K562 (cell line): Measurements from ENCODE around the gene GABRR3. TPM values are rescaled to one million over a fixed set of nuclear protein-coding genes. Genes with fewer than 3 reads are reported as not detected.

Source experiments
- ATAC-seq: fragments of 200-7000 bp; cut with Tn5 transposase; 3 replicates; pipeline ENCODE4 v1.9.1; 2020; ENCODE audit warnings: moderate library complexity
- BruUV-seq: library from RNA; stranded (reverse); fragments of 400-500 nt; replicated peaks from 2 replicates; lab custom pipeline; 2021; lab: Mats Ljungman, UMichigan
- CTCF ChIA-PET: fragments of 300-600 bp; formaldehyde crosslinking; extraction: SDS; loops from one replicate; lab custom pipeline; 2021; ENCODE audit warnings: low intra/inter-chr PET ratio; lab: Yijun Ruan, JAX
- POLR2A ChIA-PET: fragments of 300-600, 350-650 bp; sonication (Branson Sonifier 250); formaldehyde crosslinking; extraction: SDS; loops from one replicate; lab custom pipeline; 2021; ENCODE audit warnings: antibody characterized with exemption, inconsistent platforms; lab: Yijun Ruan, JAX
- DNase-seq, 4 experiments: peaks; one replicate each; pipeline versions ENCODE4 v3.0.0 to v3.0.0-alpha.2; 2011 to 2018; ENCODE audit warnings: low spot score in 3 of 4, mixed read lengths in 3 of 4; ENCODE audit errors: extremely low read depth in 1 of 4
- FAIRE-seq: peaks from 2 replicates; lab custom pipeline; 2011; peaks lifted over from hg19 to GRCh38; lab: Jason Lieb, UNC
- H2AFZ ChIP-seq: 2 replicates; pipeline ENCODE4 v1.6.0; 2011; ENCODE audit warnings: low read depth, low read length, control low read depth, inconsistent platforms
- H3K27ac ChIP-seq: fragments of 200-600 bp; 3 replicates; pipeline ENCODE4 v1.8.0; 2011; ENCODE audit warnings: low read depth, mild to moderate bottlenecking, control low read depth, inconsistent platforms, low read length, moderate library complexity, mixed read lengths; ENCODE audit errors: extremely low read depth
- H3K27me3 ChIP-seq, 2 experiments: fragments of 300-600 bp in 1 of 2; 2 replicates in 1 of 2; 3 replicates in 1 of 2; pipeline versions ENCODE4 v1.6.0 to v1.8.0; 2011; ENCODE audit warnings: inconsistent platforms in 2 of 2, low read length in 2 of 2, mild to moderate bottlenecking in 1 of 2, mixed read lengths in 1 of 2, moderate library complexity in 1 of 2; ENCODE audit not compliant: control insufficient read depth in 2 of 2, insufficient read depth in 2 of 2
- H3K36me3 ChIP-seq: fragments of 300-600 bp; 3 replicates; pipeline ENCODE4 v1.8.0; 2011; ENCODE audit warnings: mild to moderate bottlenecking, low read length, inconsistent platforms; ENCODE audit not compliant: control insufficient read depth, insufficient read depth
- H3K4me1 ChIP-seq, 2 experiments: fragments of 200-600 bp in 1 of 2; replicated peaks in 1 of 2; 2 replicates in 1 of 2; 3 replicates in 1 of 2; pipeline versions ENCODE4 v1.5.1 to v1.8.0; 2011; ENCODE audit warnings: inconsistent platforms in 2 of 2, low read length in 2 of 2, mild to moderate bottlenecking in 1 of 2, mixed read lengths in 1 of 2, moderate library complexity in 1 of 2; ENCODE audit not compliant: control insufficient read depth in 2 of 2, insufficient read depth in 2 of 2
- H3K4me2 ChIP-seq: 2 replicates; pipeline ENCODE4 v1.6.1; 2011; ENCODE audit warnings: low read length, control low read depth, inconsistent platforms, mixed read lengths; ENCODE audit not compliant: insufficient read depth
- H3K4me3 ChIP-seq: fragments of 200-600 bp; sonication (generic), shearing (Covaris generic); 2 replicates; pipeline ENCODE4 v1.5.1; 2016; ENCODE audit warnings: control low read depth, inconsistent platforms
- H3K79me2 ChIP-seq: fragments of 200-600 bp; 3 replicates; pipeline ENCODE4 v1.8.0; 2011; ENCODE audit warnings: low read length, inconsistent platforms; ENCODE audit not compliant: control insufficient read depth, insufficient read depth
- H3K9ac ChIP-seq, 2 experiments: 2 replicates each; pipeline versions ENCODE4 v1.6.0 to v1.6.1; 2011; ENCODE audit warnings: low read depth in 2 of 2, low read length in 2 of 2, control low read depth in 1 of 2, inconsistent platforms in 1 of 2, mild to moderate bottlenecking in 1 of 2, mixed read lengths in 1 of 2; ENCODE audit not compliant: insufficient read depth in 1 of 2
- H3K9me1 ChIP-seq: one replicate; pipeline ENCODE4 v1.6.0; 2011; ENCODE audit warnings: inconsistent platforms, mild to moderate bottlenecking, low read length, moderate library complexity; ENCODE audit not compliant: control insufficient read depth, insufficient read depth
- H3K9me3 ChIP-seq: replicated peaks from 2 replicates; pipeline ENCODE4 v1.5.1; 2011; ENCODE audit warnings: low read depth, low read length, inconsistent platforms; ENCODE audit not compliant: control insufficient read depth, insufficient read depth
- H4K20me1 ChIP-seq: replicated peaks from 2 replicates; pipeline ENCODE4 v1.6.1; 2011; ENCODE audit warnings: low read length, inconsistent platforms, mixed read lengths; ENCODE audit not compliant: control insufficient read depth, insufficient read depth
- CHD2 ChIP-seq: IDR thresholded peaks from 2 replicates; pipeline ENCODE4 v1.6.1; 2011; ENCODE audit warnings: low read depth, low read length
- HDAC1 ChIP-seq, 2 experiments: fragments of 450-650 bp; IDR thresholded peaks; 2 replicates each; pipeline ENCODE4 v1.6.1; 2016 to 2017; ENCODE audit warnings: inconsistent platforms in 1 of 2, mild to moderate bottlenecking in 1 of 2, moderate library complexity in 1 of 2
- MTA1 ChIP-seq: fragments of 450-650 bp; IDR thresholded peaks from 2 replicates; pipeline ENCODE4 v1.6.1; 2017; ENCODE audit warnings: borderline replicate concordance
- PTRF ChIP-seq: fragments of 450-650 bp; IDR thresholded peaks from 2 replicates; pipeline ENCODE4 v1.6.1; 2016; ENCODE audit warnings: mild to moderate bottlenecking, missing genetic modification characterization, missing compliant biosample characterization
- RBM39 ChIP-seq: fragments of 200-400 bp; formaldehyde crosslinking; optimal IDR thresholded peaks from 2 replicates; pipeline ENCODE3; 2018; ENCODE audit warnings: low read depth, low read length
- RFX7 ChIP-seq: fragments of 250-450 bp; sonication (Bioruptor Pico); IDR thresholded peaks from 2 replicates; pipeline ENCODE4 v1.5.1; 2021; ENCODE audit warnings: mild to moderate bottlenecking
- RNF2 ChIP-seq: sonication (generic); IDR thresholded peaks from 2 replicates; pipeline ENCODE4 v1.6.1; 2016
- SAFB2 ChIP-seq: fragments of 200-400 bp; formaldehyde crosslinking; IDR thresholded peaks from 2 replicates; pipeline ENCODE4 v1.6.1; 2018; ENCODE audit warnings: borderline replicate concordance, low read length, low read depth, moderate library complexity; ENCODE audit not compliant: severe bottlenecking
- SRSF1 ChIP-seq: fragments of 200-400 bp; formaldehyde crosslinking; IDR thresholded peaks from 2 replicates; pipeline ENCODE4 v1.6.1; 2017; ENCODE audit warnings: mild to moderate bottlenecking, low read depth, low read length, moderate library complexity
- TOE1 ChIP-seq, 2 experiments: fragments of 450-650 bp in 1 of 2; sonication (generic) in 1 of 2; formaldehyde crosslinking in 1 of 2; IDR thresholded peaks; 2 replicates each; pipeline versions ENCODE4 v1.7.1 to v1.8.0; 2016 to 2022; ENCODE audit warnings: borderline replicate concordance in 2 of 2, mild to moderate bottlenecking in 2 of 2, antibody characterized with exemption in 1 of 2, inconsistent platforms in 1 of 2, low read depth in 1 of 2, missing genetic modification reagents in 1 of 2, moderate library complexity in 1 of 2
- U2AF2 ChIP-seq: fragments of 200-400 bp; formaldehyde crosslinking; optimal IDR thresholded peaks from 2 replicates; pipeline ENCODE3; 2017; ENCODE audit warnings: low read depth, mild to moderate bottlenecking, low read length
- ZNF696 ChIP-seq: fragments of 250-450 bp; sonication (Bioruptor Pico); conservative IDR thresholded peaks from 2 replicates; pipeline ENCODE4 v1.4.0; 2020; ENCODE audit warnings: mild to moderate bottlenecking, moderate library complexity
- WGBS: fragments of 100-300 bp; shearing (Covaris generic); methylation state at CpG from one replicate; pipeline ENCODE4 v1.1.6; 2016; ENCODE audit warnings: low coverage, mixed read lengths; ENCODE audit not compliant: insufficient coverage; ENCODE audit errors: missing lambda C conversion rate; 5-methylcytosine and 5-hydroxymethylcytosine counted together
- in situ Hi-C: fragments of 300-500 bp; cut with MboI; formaldehyde crosslinking; loops from 4 replicates; pipeline ENCODE4 v1.15.0; 2018; ENCODE audit warnings: inconsistent platforms, mixed read lengths
- intact Hi-C: fragments of 100-400 bp; cut with micrococcal nuclease; formaldehyde crosslinking; loops from 2 replicates; pipeline ENCODE4 v1.14.2; 2022
- polyA plus RNA-seq, 8 experiments: library from polyadenylated mRNA; depleted of rRNA in 4 of 8; stranded (reverse) in 5 of 8; unstranded in 3 of 8; fragments of >200 nt; fragmentation: Nextera tagmentation in 2 of 8; fragmentation: Illumina TruSeq in 1 of 8; extraction: Ambion mirVana in 2 of 8; extraction: Trizol in 1 of 8; gene quantifications; 2 replicates each; pipeline versions ENCODE4 v1.2.1 to v1.2.3, GENCODE V29; 2011 to 2014; ENCODE audit warnings: inconsistent platforms in 1 of 8, missing spikeins in 1 of 8
- total RNA-seq, 7 experiments: library from RNA; depleted of rRNA in 6 of 7; stranded (reverse); fragments of >200 nt in 6 of 7; fragmentation: Illumina TruSeq in 2 of 7; extraction: Trizol in 2 of 7; gene quantifications; 2 replicates each; pipeline versions ENCODE4 v1.2.1 to v1.2.3, GENCODE V29; 2011 to 2021; ENCODE audit warnings: low replicate concordance in 1 of 7
- TF ChIP-seq, protein P1 (sequence below): fragments of 250-450 bp; sonication (Bioruptor Pico); IDR thresholded peaks from 2 replicates; pipeline ENCODE4 v1.8.0; 2021; ENCODE audit warnings: moderate library complexity, mild to moderate bottlenecking, inconsistent platforms
- TF ChIP-seq, protein P2 (sequence below): sonication (generic); formaldehyde crosslinking; IDR thresholded peaks from 2 replicates; pipeline ENCODE4 v1.8.0; 2022; ENCODE audit warnings: mild to moderate bottlenecking, missing genetic modification reagents
- TF ChIP-seq, protein P3 (sequence below): fragments of 450-650 bp; formaldehyde crosslinking; IDR thresholded peaks from 2 replicates; pipeline ENCODE4 v1.4.0; 2020; ENCODE audit warnings: mild to moderate bottlenecking, moderate library complexity

Gene GABRR3
- total and polyA plus RNA-seq, 9 of the 15 experiments (the other 6 are each of a cell fraction or from before 2014, with no cell fraction given): not detected

DNA sequence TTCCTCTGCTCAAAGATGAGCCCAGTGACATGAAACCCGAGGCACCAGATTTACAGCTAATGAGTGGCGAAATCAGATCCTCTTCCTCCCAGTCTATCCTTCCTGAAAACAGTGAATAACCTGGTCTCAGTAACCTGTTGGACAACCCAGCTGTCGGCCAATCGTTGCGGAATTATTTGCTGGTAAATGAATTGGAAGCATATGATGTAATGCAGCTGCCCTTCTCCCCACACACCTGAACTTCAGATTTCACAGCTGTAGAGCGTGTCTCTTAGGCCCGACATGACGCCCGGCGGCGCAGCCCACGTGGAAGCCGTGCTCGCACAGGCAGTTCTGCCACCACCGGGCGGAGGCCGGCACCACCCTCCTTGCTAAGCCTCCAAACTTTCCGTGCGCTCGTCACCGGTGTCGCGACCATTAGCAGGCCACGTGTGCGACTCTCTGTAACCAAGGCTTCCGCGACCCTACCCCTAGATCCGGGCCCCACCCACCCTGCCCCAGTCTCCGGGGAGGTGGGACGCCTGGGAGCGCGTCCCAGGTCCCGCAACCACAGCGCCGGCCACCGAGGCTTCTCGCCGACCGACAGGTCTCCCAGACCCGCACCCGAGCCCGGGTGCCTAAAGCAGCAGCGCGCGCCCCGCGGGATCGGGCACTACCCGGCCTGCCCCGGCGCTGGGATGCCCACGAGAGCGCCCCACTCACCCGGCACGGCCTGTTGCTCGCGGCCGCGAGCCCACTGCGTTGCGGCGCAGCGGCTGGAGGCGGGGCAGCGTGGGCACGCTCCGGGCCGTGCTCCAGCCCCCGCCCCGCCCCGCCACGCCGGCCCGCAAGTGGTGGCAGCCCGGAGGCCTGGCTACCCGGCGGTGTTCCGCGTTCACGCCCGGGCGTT lies 63.2 kb downstream of the GABRR3 start, which contains the start of gene RIOX2:
Gene RIOX2, minus strand, starts transcription at position 753 of the 889 bp plus-strand sequence. CDS start 4,838 bp downstream, outside the sequence.
- peaks cover 0 to 11% of the 10 kb centered on the region in 2 experiments; a peak in 4 of 5 replicates for H3K4me1 ChIP-seq
- H3K4me2 ChIP-seq: peak within 1 kb of the TSS; percentile 93
- no peaks in the 10 kb centered on the region for H3K27me3 ChIP-seq
- peak within 1 kb of the TSS; percentile 25 for H3K27ac ChIP-seq
- H3K9ac ChIP-seq: peak within 1 kb of the TSS; percentile 68 to 95
- CTCF ChIA-PET: interaction anchor here (0.9 kb wide), 1 partner anchor 51 kb away, joined by 4 read pairs; no protein-coding TSS in a partner anchor
- DNase-seq (peak; percentile 66 to 76 (median 70)), FAIRE-seq (no peak), ATAC-seq (peak; percentile 91)
- peaks cover under 1% of the 10 kb centered on the region; the same call in 1 of the 3 replicates for H3K36me3 ChIP-seq
- intact Hi-C loops: loop anchor here (5.0 kb wide), 1 partner anchor 60 kb away; no protein-coding TSS in a partner anchor
- peak within 1 kb of the TSS; percentile 84 for H2AFZ ChIP-seq
- no peaks in the 10 kb centered on the region for H3K9me3 ChIP-seq
- in situ Hi-C loops: no loop called here
- WGBS: 0% methylated on average over 18 of the region's 82 CpGs
- peak within 1 kb of the TSS; percentile 62 for H3K4me3 ChIP-seq
- BruUV-seq: no TSS peak
- peaks cover 42% of the 10 kb centered on the region for H3K79me2 ChIP-seq
- no peaks in the 10 kb centered on the region for H4K20me1 ChIP-seq
- no peaks in the 10 kb centered on the region for H3K9me1 ChIP-seq
- POLR2A ChIA-PET: no interaction called here
- TF ChIP-seq, protein P1, sequence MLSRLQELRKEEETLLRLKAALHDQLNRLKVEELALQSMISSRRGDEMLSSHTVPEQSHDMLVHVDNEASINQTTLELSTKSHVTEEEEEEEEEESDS (CRISPR knock-in tag): no peak
- TF ChIP-seq MTA1: no peak
- TF ChIP-seq SRSF1: no peak
- TF ChIP-seq TOE1 (IDR thresholded peaks at IDR 0.05; ENCODE audit: borderline replicate concordance): no peak
- no peak for TF ChIP-seq TOE1 (CRISPR knock-in tag; IDR thresholded peaks at IDR 0.05; ENCODE audit: borderline replicate concordance, low read depth)
- TF ChIP-seq RNF2: no peak
- no peak for TF ChIP-seq ZNF696
- no peak for TF ChIP-seq RBM39
- TF ChIP-seq SAFB2: no peak
- no peak for TF ChIP-seq RFX7
- TF ChIP-seq PTRF: no peak
- TF ChIP-seq, protein P2, sequence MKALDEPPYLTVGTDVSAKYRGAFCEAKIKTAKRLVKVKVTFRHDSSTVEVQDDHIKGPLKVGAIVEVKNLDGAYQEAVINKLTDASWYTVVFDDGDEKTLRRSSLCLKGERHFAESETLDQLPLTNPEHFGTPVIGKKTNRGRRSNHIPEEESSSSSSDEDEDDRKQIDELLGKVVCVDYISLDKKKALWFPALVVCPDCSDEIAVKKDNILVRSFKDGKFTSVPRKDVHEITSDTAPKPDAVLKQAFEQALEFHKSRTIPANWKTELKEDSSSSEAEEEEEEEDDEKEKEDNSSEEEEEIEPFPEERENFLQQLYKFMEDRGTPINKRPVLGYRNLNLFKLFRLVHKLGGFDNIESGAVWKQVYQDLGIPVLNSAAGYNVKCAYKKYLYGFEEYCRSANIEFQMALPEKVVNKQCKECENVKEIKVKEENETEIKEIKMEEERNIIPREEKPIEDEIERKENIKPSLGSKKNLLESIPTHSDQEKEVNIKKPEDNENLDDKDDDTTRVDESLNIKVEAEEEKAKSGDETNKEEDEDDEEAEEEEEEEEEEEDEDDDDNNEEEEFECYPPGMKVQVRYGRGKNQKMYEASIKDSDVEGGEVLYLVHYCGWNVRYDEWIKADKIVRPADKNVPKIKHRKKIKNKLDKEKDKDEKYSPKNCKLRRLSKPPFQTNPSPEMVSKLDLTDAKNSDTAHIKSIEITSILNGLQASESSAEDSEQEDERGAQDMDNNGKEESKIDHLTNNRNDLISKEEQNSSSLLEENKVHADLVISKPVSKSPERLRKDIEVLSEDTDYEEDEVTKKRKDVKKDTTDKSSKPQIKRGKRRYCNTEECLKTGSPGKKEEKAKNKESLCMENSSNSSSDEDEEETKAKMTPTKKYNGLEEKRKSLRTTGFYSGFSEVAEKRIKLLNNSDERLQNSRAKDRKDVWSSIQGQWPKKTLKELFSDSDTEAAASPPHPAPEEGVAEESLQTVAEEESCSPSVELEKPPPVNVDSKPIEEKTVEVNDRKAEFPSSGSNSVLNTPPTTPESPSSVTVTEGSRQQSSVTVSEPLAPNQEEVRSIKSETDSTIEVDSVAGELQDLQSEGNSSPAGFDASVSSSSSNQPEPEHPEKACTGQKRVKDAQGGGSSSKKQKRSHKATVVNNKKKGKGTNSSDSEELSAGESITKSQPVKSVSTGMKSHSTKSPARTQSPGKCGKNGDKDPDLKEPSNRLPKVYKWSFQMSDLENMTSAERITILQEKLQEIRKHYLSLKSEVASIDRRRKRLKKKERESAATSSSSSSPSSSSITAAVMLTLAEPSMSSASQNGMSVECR (CRISPR knock-in tag): peak; percentile 69; the same call in 1 of the 2 replicates
- TF ChIP-seq U2AF2: no peak
- TF ChIP-seq, protein P3, sequence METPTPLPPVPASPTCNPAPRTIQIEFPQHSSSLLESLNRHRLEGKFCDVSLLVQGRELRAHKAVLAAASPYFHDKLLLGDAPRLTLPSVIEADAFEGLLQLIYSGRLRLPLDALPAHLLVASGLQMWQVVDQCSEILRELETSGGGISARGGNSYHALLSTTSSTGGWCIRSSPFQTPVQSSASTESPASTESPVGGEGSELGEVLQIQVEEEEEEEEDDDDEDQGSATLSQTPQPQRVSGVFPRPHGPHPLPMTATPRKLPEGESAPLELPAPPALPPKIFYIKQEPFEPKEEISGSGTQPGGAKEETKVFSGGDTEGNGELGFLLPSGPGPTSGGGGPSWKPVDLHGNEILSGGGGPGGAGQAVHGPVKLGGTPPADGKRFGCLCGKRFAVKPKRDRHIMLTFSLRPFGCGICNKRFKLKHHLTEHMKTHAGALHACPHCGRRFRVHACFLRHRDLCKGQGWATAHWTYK (CRISPR knock-in tag): no peak
- no peak for TF ChIP-seq CHD2
- peak in 1 of 2 experiments; percentile 87; a peak in 1 of 4 replicates for TF ChIP-seq HDAC1 (IDR thresholded peaks at IDR 0.05)
